ENCODE measurements around the gene TOX2. TPM values are rescaled to one million over a fixed set of nuclear protein-coding genes. Genes with fewer than 3 reads are reported as not detected.

Gene TOX2
- total RNA-seq, 1 donor from 2014 or later = not detected

GRCh38 chr20:44029848-44030230, 115.2 kb downstream of the TOX2 start:
- Histone ChIP-seq H3K27me3 (ENCODE audit: control insufficient read depth, insufficient read depth, low read length) (peaks cover 2% of the 10 kb centered on the region), H3K36me3 (ENCODE audit: control insufficient read depth, insufficient read depth, low read length) (no peaks in the 10 kb centered on the region), H3K4me3 (ENCODE audit: low read depth, low read length) (no peak overlapping the region)
- no peak for TF ChIP-seq CTCF (IDR thresholded peaks at IDR 0.05; ENCODE audit: insufficient read depth, low read length, severe bottlenecking)
- no peak for FAIRE-seq
- no peak for DNase-seq (ENCODE audit: low read depth)

- H3K4me3 ChIP-seq (ENCODE audit: low read depth, low read length) = no peak overlapping the region
- peaks cover 2% of the 10 kb centered on the region for H3K27me3 ChIP-seq (ENCODE audit: control insufficient read depth, insufficient read depth, low read length)
- H3K36me3 ChIP-seq (ENCODE audit: control insufficient read depth, insufficient read depth, low read length) = no peaks in the 10 kb centered on the region
- DNase-seq (ENCODE audit: low read depth) (no peak), FAIRE-seq (no peak)
- TF ChIP-seq CTCF (IDR thresholded peaks at IDR 0.05; ENCODE audit: insufficient read depth, low read length, severe bottlenecking) = no peak
These were observed 115.7 kb downstream of the TOX2 start for GRCh38 chr20:44030394-44030793.

GRCh38 chr20:44031001-44031574, 116.4 kb downstream of the TOX2 start:
- peaks cover 2% of the 10 kb centered on the region for H3K27me3 ChIP-seq (ENCODE audit: control insufficient read depth, insufficient read depth, low read length)
- peak; percentile 50 for FAIRE-seq
- DNase-seq (ENCODE audit: low read depth) = no peak

GRCh38 chr20:44031781-44032582, 117.3 kb downstream of the TOX2 start:
- Histone ChIP-seq H3K36me3 (ENCODE audit: control insufficient read depth, insufficient read depth, low read length) (no peaks in the 10 kb centered on the region), H3K27me3 (ENCODE audit: control insufficient read depth, insufficient read depth, low read length) (peaks cover 2% of the 10 kb centered on the region), H3K4me3 (ENCODE audit: low read depth, low read length) (no peak overlapping the region)
- DNase-seq (ENCODE audit: low read depth) (no peak), FAIRE-seq (no peak)
- TF ChIP-seq CTCF (IDR thresholded peaks at IDR 0.05; ENCODE audit: insufficient read depth, low read length, severe bottlenecking) = no peak

More at GRCh38 chr20:44031001-44031574, 116.4 kb downstream of the TOX2 start:
- no peaks in the 10 kb centered on the region for H3K36me3 ChIP-seq (ENCODE audit: control insufficient read depth, insufficient read depth, low read length)
- H3K4me3 ChIP-seq (ENCODE audit: low read depth, low read length) = no peak overlapping the region
- TF ChIP-seq CTCF (IDR thresholded peaks at IDR 0.05; ENCODE audit: insufficient read depth, low read length, severe bottlenecking) = no peak

- FAIRE-seq (no peak), DNase-seq (ENCODE audit: low read depth) (no peak)
- no peak for TF ChIP-seq CTCF (IDR thresholded peaks at IDR 0.05; ENCODE audit: insufficient read depth, low read length, severe bottlenecking)
- Histone ChIP-seq H3K27me3 (ENCODE audit: control insufficient read depth, insufficient read depth, low read length) (peaks cover 2% of the 10 kb centered on the region), H3K36me3 (ENCODE audit: control insufficient read depth, insufficient read depth, low read length) (no peaks in the 10 kb centered on the region), H3K4me3 (ENCODE audit: low read depth, low read length) (no peak overlapping the region)
These were observed 118.1 kb downstream of the TOX2 start for GRCh38 chr20:44032583-44033331.

All from bronchial epithelial cell (primary cell).